Kidney epithelial cell (primary cell): Measurements from ENCODE around the gene SLC35B2. TPM values are rescaled to one million over a fixed set of nuclear protein-coding genes. Genes with fewer than 3 reads are reported as not detected.
A peak's percentile ranks its signal among the peaks of the same experiment; 100 is the strongest.

Experiments
- DNase-seq: peaks from one replicate; pipeline ENCODE4 v3.0.0-alpha.2; 2010; ENCODE audit warnings: low read depth
- H3K27me3 ChIP-seq: 2 replicates; pipeline ENCODE4 v1.6.0; 2011; ENCODE audit warnings: low read length; ENCODE audit not compliant: control insufficient read depth, insufficient read depth
- H3K36me3 ChIP-seq: 2 replicates; pipeline ENCODE4 v1.5.1; 2011; ENCODE audit warnings: low read length; ENCODE audit not compliant: control insufficient read depth, insufficient read depth
- H3K4me3 ChIP-seq: 2 replicates; pipeline ENCODE4 v1.5.1; 2011; ENCODE audit warnings: low read depth, mild to moderate bottlenecking, control low read depth, low read length
- CTCF ChIP-seq: IDR thresholded peaks from 2 replicates; pipeline ENCODE4 v1.5.1; 2011; ENCODE audit warnings: mild to moderate bottlenecking, moderate library complexity, low read length, control low read depth, inconsistent platforms; ENCODE audit not compliant: insufficient read depth, poor library complexity, severe bottlenecking
- total RNA-seq: library from RNA; depleted of rRNA; stranded (reverse); fragments of >200 nt; gene quantifications from 2 replicates; pipeline ENCODE4 v1.2.3, GENCODE V29; 2015

SLC35B2 gene
- total RNA-seq, 1 donor from 2014 or later = 67.3 TPM

DNA sequence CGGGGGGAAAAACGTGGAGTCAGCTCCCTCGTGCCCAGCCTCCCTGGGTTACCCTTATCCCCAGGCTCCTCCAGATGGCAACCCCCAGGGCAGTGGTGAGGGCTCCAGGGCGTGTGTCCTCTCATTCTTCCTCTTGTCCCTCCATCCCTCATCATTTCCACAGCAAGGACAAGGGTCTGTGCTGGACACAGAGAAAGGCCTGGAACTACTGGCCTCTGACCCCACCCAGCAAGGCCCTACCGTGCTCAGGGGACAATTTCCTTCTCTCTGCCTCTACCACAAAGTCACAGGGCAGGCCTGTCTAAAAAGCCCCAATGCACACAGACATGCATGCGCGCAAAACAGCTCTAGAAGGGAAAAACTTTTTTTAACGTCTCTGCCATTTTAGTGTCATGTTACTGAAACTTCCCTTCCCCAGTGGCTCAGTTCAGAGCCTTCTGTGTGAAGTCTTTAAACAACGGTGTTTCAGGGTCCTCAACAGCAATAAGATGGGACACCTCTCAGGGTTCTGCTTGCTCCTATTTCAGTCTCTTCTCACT lies 1.1 kb upstream of the SLC35B2 start:
- no peak for DNase-seq
- no peak overlapping the region for H3K4me3 ChIP-seq
- H3K27me3 ChIP-seq = no peaks in the 10 kb centered on the region
- no peak for TF ChIP-seq CTCF
- H3K36me3 ChIP-seq = peaks cover 6% of the 10 kb centered on the region

- no peaks in the 10 kb centered on the region for H3K27me3 ChIP-seq
- DNase-seq = no peak
- TF ChIP-seq CTCF = no peak
- H3K36me3 ChIP-seq = peaks cover 6% of the 10 kb centered on the region
- peak overlapping the region; percentile 75 for H3K4me3 ChIP-seq
Observed at GRCh38 chr6:44257753-44258324, 511 bp upstream of the SLC35B2 start.

GRCh38 chr6:44256775-44257024 lies 628 bp downstream of the SLC35B2 start:
- Histone ChIP-seq H3K27me3 (no peaks in the 10 kb centered on the region), H3K36me3 (peaks cover 8% of the 10 kb centered on the region), H3K4me3 (peak overlapping the region; percentile 75)
- no peak for DNase-seq
- no peak for TF ChIP-seq CTCF

GRCh38 chr6:44255871-44256774 lies 1.2 kb downstream of the SLC35B2 start:
- Histone ChIP-seq H3K4me3 (peak overlapping the region; percentile 75), H3K36me3 (peaks cover 10% of the 10 kb centered on the region), H3K27me3 (no peaks in the 10 kb centered on the region)
- TF ChIP-seq CTCF = no peak
- no peak for DNase-seq

GRCh38 chr6:44255105-44255808 lies 2.1 kb downstream of the SLC35B2 start:
- H3K4me3 ChIP-seq = no peak overlapping the region
- peaks cover 14% of the 10 kb centered on the region for H3K36me3 ChIP-seq
- DNase-seq = no peak
- TF ChIP-seq CTCF = no peak
- H3K27me3 ChIP-seq = no peaks in the 10 kb centered on the region
